H9 (cell line): ENCODE measurements around the gene OPRL1. TPM values are rescaled to one million over a fixed set of nuclear protein-coding genes. Genes with fewer than 3 reads are reported as not detected.

ENCODE experiments used
- DNase-seq: peaks from one replicate; pipeline ENCODE4 v3.0.0-alpha.2; 2017
- H2AFZ ChIP-seq: one replicate; pipeline ENCODE4 v1.6.1; 2013; ENCODE audit warnings: mild to moderate bottlenecking, low read length, control low read depth, moderate library complexity
- H2AK5ac ChIP-seq: 2 replicates; pipeline ENCODE4 v1.6.1; 2013; ENCODE audit warnings: low read length, control low read depth, mixed read lengths; ENCODE audit not compliant: insufficient read length
- H2BK120ac ChIP-seq: one replicate; pipeline ENCODE4 v1.6.1; 2013; ENCODE audit warnings: low read depth, mild to moderate bottlenecking, low read length, control low read depth, inconsistent platforms; ENCODE audit not compliant: poor library complexity, severe bottlenecking
- H2BK12ac ChIP-seq: 2 replicates; pipeline ENCODE4 v1.6.1; 2013; ENCODE audit warnings: low read length, control low read depth, mixed read lengths, low read depth; ENCODE audit not compliant: insufficient read length
- H2BK15ac ChIP-seq: 2 replicates; pipeline ENCODE4 v1.6.1; 2013; ENCODE audit warnings: low read depth, low read length, control low read depth
- H2BK20ac ChIP-seq: one replicate; pipeline ENCODE4 v1.6.1; 2013; ENCODE audit warnings: low read depth, mild to moderate bottlenecking, low read length, control low read depth, inconsistent platforms; ENCODE audit not compliant: poor library complexity, severe bottlenecking
- H2BK5ac ChIP-seq: 2 replicates; pipeline ENCODE4 v1.6.1; 2013; ENCODE audit warnings: low read length, control low read depth, mixed read lengths; ENCODE audit not compliant: insufficient read length
- H3K14ac ChIP-seq: 2 replicates; pipeline ENCODE4 v1.6.1; 2013; ENCODE audit warnings: low read length, control low read depth; ENCODE audit not compliant: insufficient read depth
- H3K18ac ChIP-seq: 2 replicates; pipeline ENCODE4 v1.6.1; 2013; ENCODE audit warnings: low read depth, mild to moderate bottlenecking, mixed read lengths, low read length, control low read depth; ENCODE audit not compliant: insufficient read length
- H3K23ac ChIP-seq: 2 replicates; pipeline ENCODE4 v1.6.1; 2013; ENCODE audit warnings: low read length, control low read depth, mixed read lengths, low read depth; ENCODE audit not compliant: insufficient read length
- H3K23me2 ChIP-seq: 2 replicates; pipeline ENCODE4 v1.6.1; 2013; ENCODE audit warnings: low read depth, mild to moderate bottlenecking, mixed read lengths, low read length, control low read depth; ENCODE audit not compliant: insufficient read length, poor library complexity, severe bottlenecking
- H3K27ac ChIP-seq: 2 replicates; pipeline ENCODE4 v1.5.1; 2013; ENCODE audit warnings: low read length, control low read depth, mixed read lengths, low read depth; ENCODE audit not compliant: insufficient read length
- H3K27me3 ChIP-seq: 2 replicates; pipeline ENCODE4 v1.6.1; 2013; ENCODE audit warnings: low read length, control low read depth, inconsistent platforms; ENCODE audit not compliant: insufficient read depth
- H3K4ac ChIP-seq: 2 replicates; pipeline ENCODE4 v1.6.1; 2013; ENCODE audit warnings: low read depth, mild to moderate bottlenecking, control low read depth, inconsistent platforms, low read length, moderate library complexity
- H3K4me1 ChIP-seq: 2 replicates; pipeline ENCODE4 v1.6.1; 2013; ENCODE audit warnings: low read length, control low read depth, inconsistent platforms; ENCODE audit not compliant: insufficient read depth
- H3K4me2 ChIP-seq: 2 replicates; pipeline ENCODE4 v1.6.1; 2013; ENCODE audit warnings: low read length, control low read depth, mixed read lengths; ENCODE audit not compliant: insufficient read length, insufficient read depth
- H3K56ac ChIP-seq: 2 replicates; pipeline ENCODE4 v1.6.1; 2013; ENCODE audit warnings: low read depth, mild to moderate bottlenecking, mixed read lengths, low read length, control low read depth; ENCODE audit not compliant: insufficient read length
- H3K79me1 ChIP-seq: 2 replicates; pipeline ENCODE4 v1.6.1; 2013; ENCODE audit warnings: low read depth, mild to moderate bottlenecking, moderate library complexity, low read length, control low read depth, inconsistent platforms; ENCODE audit not compliant: insufficient read depth, poor library complexity, severe bottlenecking
- H3K79me2 ChIP-seq: 2 replicates; pipeline ENCODE4 v1.6.1; 2013; ENCODE audit warnings: low read length, control low read depth, inconsistent platforms; ENCODE audit not compliant: insufficient read depth
- H3K9ac ChIP-seq: 2 replicates; pipeline ENCODE4 v1.6.1; 2013; ENCODE audit warnings: low read length, control low read depth, mixed read lengths; ENCODE audit not compliant: insufficient read length; ENCODE audit errors: extremely low read depth
- H3K9me3 ChIP-seq: one replicate; pipeline ENCODE4 v1.6.1; 2013; ENCODE audit warnings: low read depth, low read length, inconsistent platforms; ENCODE audit not compliant: control insufficient read depth
- H3T11ph ChIP-seq: one replicate; pipeline ENCODE4 v1.6.1; 2013; ENCODE audit warnings: mild to moderate bottlenecking, low read length, control low read depth, inconsistent platforms
- H4K20me1 ChIP-seq: one replicate; pipeline ENCODE4 v1.6.1; 2013; ENCODE audit not compliant: control insufficient read depth, insufficient read length, insufficient read depth
- H4K5ac ChIP-seq: 2 replicates; pipeline ENCODE4 v1.6.1; 2013; ENCODE audit warnings: low read depth, mild to moderate bottlenecking, mixed read lengths, low read length, control low read depth; ENCODE audit not compliant: insufficient read length
- H4K8ac ChIP-seq: replicated peaks from 2 replicates; pipeline ENCODE4 v1.6.1; 2013; ENCODE audit warnings: low read length, control low read depth, mixed read lengths, low read depth; ENCODE audit not compliant: insufficient read length
- H4K91ac ChIP-seq: 2 replicates; pipeline ENCODE4 v1.6.1; 2013; ENCODE audit warnings: low read depth, mild to moderate bottlenecking, moderate library complexity, mixed read lengths, low read length, control low read depth; ENCODE audit not compliant: insufficient read length
- H3K27ac Mint-ChIP-seq, 3 experiments: 2 replicates in 2 of 3; 3 replicates in 1 of 3; pipeline ENCODE4 v1.8.0; 2020 to 2021; ENCODE audit warnings: mixed read lengths in 3 of 3, mild to moderate bottlenecking in 1 of 3, moderate library complexity in 1 of 3
- H3K27me3 Mint-ChIP-seq: 2 replicates; pipeline ENCODE4 v1.8.0; 2021; ENCODE audit warnings: low read depth, mild to moderate bottlenecking, moderate library complexity, mixed read lengths
- H3K36me3 Mint-ChIP-seq, 3 experiments: 2 replicates in 2 of 3; 3 replicates in 1 of 3; pipeline ENCODE4 v1.8.0; 2020 to 2021; ENCODE audit warnings: low read depth in 3 of 3, mixed read lengths in 3 of 3; ENCODE audit not compliant: insufficient read depth in 1 of 3
- H3K4me1 Mint-ChIP-seq, 2 experiments: 2 replicates each; pipeline ENCODE4 v1.8.0; 2020; ENCODE audit warnings: mixed read lengths in 2 of 2
- H3K4me3 Mint-ChIP-seq, 2 experiments: 2 replicates in 1 of 2; 3 replicates in 1 of 2; pipeline ENCODE4 v1.8.0; 2020 to 2021; ENCODE audit warnings: mild to moderate bottlenecking in 2 of 2, mixed read lengths in 2 of 2, moderate library complexity in 1 of 2
- H3K9me3 Mint-ChIP-seq, 2 experiments: 2 replicates in 1 of 2; 3 replicates in 1 of 2; pipeline ENCODE4 v1.8.0; 2020; ENCODE audit warnings: mild to moderate bottlenecking in 2 of 2, mixed read lengths in 2 of 2, moderate library complexity in 1 of 2
- WGBS: extraction: QIAGEN DNeasy Blood & Tissue Kit; methylation state at CpG from one replicate; pipeline ENCODE4 v1.1.7; 2013; ENCODE audit warnings: missing lambda C conversion rate, low lambda C conversion rate, mixed read lengths; ENCODE audit not compliant: insufficient read length; ENCODE audit errors: extremely low coverage; 5-methylcytosine and 5-hydroxymethylcytosine counted together
- total RNA-seq: library from RNA; stranded (reverse); gene quantifications from 2 replicates; pipeline ENCODE4 v1.2.1, GENCODE V29; 2021
- TF ChIP-seq, protein P1 (sequence below): fragments of 200-600 bp; sonication (generic); conservative IDR thresholded peaks from 3 replicates; pipeline ENCODE4 v1.8.0; 2021; ENCODE audit warnings: antibody characterized with exemption, mild to moderate bottlenecking

The OPRL1 gene
- total RNA-seq, 1 experiment from 2014 or later: 0.90 TPM

DNA sequence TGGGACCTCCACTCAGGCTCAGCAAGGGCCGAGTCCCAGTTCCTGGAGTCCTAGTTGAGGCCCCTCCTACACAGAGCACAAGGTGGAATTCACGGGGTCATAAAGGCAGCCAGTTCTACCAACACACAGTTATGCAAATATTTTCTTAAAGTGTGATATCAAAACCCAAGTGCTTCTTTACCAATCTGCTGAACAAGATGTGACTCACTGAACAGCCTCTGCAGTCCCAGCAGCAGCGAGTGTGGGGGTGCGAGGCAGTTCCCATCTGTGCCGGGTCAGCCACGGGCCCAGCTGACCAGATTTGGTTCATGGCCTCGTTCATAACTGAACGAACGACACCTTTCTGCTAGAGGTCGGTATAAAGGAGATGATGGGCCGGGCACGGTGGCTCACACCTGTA lies 21.3 kb upstream of the OPRL1 start:
- Histone ChIP-seq H3K56ac (no peak overlapping the region), H3K4me2 (no peak overlapping the region), H3K9ac (no peak overlapping the region), H4K91ac (no peak overlapping the region), H3T11ph (no peak overlapping the region), H4K20me1 (no peaks in the 10 kb centered on the region), H2BK12ac (no peak overlapping the region), H2AFZ (no peak overlapping the region), H3K79me1 (no peaks in the 10 kb centered on the region), H3K4ac (no peak overlapping the region), H4K8ac (no peak overlapping the region), H3K27me3 (no peaks in the 10 kb centered on the region), H3K23me2 (peaks cover 4% of the 10 kb centered on the region), H3K27ac (no peak overlapping the region), H2BK120ac (no peak overlapping the region), H2BK20ac (no peak overlapping the region), H3K14ac (no peak overlapping the region), H2BK5ac (no peak overlapping the region), H3K18ac (no peak overlapping the region), H3K4me1 (no peaks in the 10 kb centered on the region), H4K5ac (no peak overlapping the region), H2BK15ac (no peak overlapping the region), H3K9me3 (no peaks in the 10 kb centered on the region), H2AK5ac (no peak overlapping the region), H3K79me2 (no peaks in the 10 kb centered on the region), H3K23ac (no peak overlapping the region)
- H3K4me1 Mint-ChIP-seq: peaks cover 23 to 33% of the 10 kb centered on the region in 2 experiments
- H3K27ac Mint-ChIP-seq: no peak overlapping the region
- TF ChIP-seq, protein P1, sequence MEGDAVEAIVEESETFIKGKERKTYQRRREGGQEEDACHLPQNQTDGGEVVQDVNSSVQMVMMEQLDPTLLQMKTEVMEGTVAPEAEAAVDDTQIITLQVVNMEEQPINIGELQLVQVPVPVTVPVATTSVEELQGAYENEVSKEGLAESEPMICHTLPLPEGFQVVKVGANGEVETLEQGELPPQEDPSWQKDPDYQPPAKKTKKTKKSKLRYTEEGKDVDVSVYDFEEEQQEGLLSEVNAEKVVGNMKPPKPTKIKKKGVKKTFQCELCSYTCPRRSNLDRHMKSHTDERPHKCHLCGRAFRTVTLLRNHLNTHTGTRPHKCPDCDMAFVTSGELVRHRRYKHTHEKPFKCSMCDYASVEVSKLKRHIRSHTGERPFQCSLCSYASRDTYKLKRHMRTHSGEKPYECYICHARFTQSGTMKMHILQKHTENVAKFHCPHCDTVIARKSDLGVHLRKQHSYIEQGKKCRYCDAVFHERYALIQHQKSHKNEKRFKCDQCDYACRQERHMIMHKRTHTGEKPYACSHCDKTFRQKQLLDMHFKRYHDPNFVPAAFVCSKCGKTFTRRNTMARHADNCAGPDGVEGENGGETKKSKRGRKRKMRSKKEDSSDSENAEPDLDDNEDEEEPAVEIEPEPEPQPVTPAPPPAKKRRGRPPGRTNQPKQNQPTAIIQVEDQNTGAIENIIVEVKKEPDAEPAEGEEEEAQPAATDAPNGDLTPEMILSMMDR: no peak
- H3K4me3 Mint-ChIP-seq: no peak overlapping the region
- peaks cover 5% of the 10 kb centered on the region; the same call in 1 of the 2 replicates for H3K27me3 Mint-ChIP-seq
- H3K9me3 Mint-ChIP-seq: no peaks in the 10 kb centered on the region; a peak in 1 of 5 replicates
- H3K36me3 Mint-ChIP-seq: no peaks in the 10 kb centered on the region; a peak in 1 of 7 replicates
- no peak for DNase-seq
- WGBS: no CpG with 5 or more reads among the region's 12 CpGs
